B cell (primary cell): ENCODE results near the gene PHACTR4.
"Not testable (repeated sequence)": the region's sequence is repeated elsewhere in the genome, so short reads cannot be mapped to it uniquely, and the experiment has no call there.

Experiments used
- EZH2 ChIP-seq: IDR thresholded peaks from 2 replicates; pipeline ENCODE4 v1.6.1; 2012; ENCODE audit warnings: borderline replicate concordance, low read depth, mild to moderate bottlenecking, moderate library complexity, low read length; ENCODE audit not compliant: insufficient read depth, poor library complexity, severe bottlenecking
- TF ChIP-seq, protein P1 (sequence below): fragments of 200-600 bp; IDR thresholded peaks from one replicate; pipeline ENCODE4 v1.8.0; 2022; ENCODE audit warnings: antibody characterized with exemption, mild to moderate bottlenecking

- TF ChIP-seq, protein P1, sequence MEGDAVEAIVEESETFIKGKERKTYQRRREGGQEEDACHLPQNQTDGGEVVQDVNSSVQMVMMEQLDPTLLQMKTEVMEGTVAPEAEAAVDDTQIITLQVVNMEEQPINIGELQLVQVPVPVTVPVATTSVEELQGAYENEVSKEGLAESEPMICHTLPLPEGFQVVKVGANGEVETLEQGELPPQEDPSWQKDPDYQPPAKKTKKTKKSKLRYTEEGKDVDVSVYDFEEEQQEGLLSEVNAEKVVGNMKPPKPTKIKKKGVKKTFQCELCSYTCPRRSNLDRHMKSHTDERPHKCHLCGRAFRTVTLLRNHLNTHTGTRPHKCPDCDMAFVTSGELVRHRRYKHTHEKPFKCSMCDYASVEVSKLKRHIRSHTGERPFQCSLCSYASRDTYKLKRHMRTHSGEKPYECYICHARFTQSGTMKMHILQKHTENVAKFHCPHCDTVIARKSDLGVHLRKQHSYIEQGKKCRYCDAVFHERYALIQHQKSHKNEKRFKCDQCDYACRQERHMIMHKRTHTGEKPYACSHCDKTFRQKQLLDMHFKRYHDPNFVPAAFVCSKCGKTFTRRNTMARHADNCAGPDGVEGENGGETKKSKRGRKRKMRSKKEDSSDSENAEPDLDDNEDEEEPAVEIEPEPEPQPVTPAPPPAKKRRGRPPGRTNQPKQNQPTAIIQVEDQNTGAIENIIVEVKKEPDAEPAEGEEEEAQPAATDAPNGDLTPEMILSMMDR, result not testable (repeated sequence)
- TF ChIP-seq EZH2, result not testable (repeated sequence)
Observed at GRCh38 chr1:28327431-28327830, 42.1 kb upstream of the PHACTR4 start.
